Cerebellar cortex (tissue), 1 donor: ENCODE data around the gene PIP5KL1.
"Not testable (repeated sequence)": the region's sequence is repeated elsewhere in the genome, so short reads cannot be mapped to it uniquely, and the experiment has no call there.

Experiments
- DNase-seq: peaks from one replicate; pipeline ENCODE4 v3.0.0-alpha.2; 2015; ENCODE audit warnings: low spot score

PIP5KL1 gene

GRCh38 chr9:127893392-127893791, 37.2 kb downstream of the PIP5KL1 start:
- no peak for DNase-seq

GRCh38 chr9:127892831-127893230, 37.7 kb downstream of the PIP5KL1 start:
- DNase-seq = no peak

GRCh38 chr9:127890053-127890452, 40.5 kb downstream of the PIP5KL1 start:
- no peak for DNase-seq

GRCh38 chr9:127887792-127888191, 42.8 kb downstream of the PIP5KL1 start:
- no peak for DNase-seq

GRCh38 chr9:127886401-127886972, 44.1 kb downstream of the PIP5KL1 start:
- DNase-seq = peak; percentile 67

- no peak for DNase-seq
Measured at GRCh38 chr9:127885508-127886281, 44.9 kb downstream of the PIP5KL1 start.

- no peak for DNase-seq
Measured at GRCh38 chr9:127884976-127885490, 45.5 kb downstream of the PIP5KL1 start.

- DNase-seq = no peak
Measured at GRCh38 chr9:127884427-127884911, 46.1 kb downstream of the PIP5KL1 start.

- DNase-seq = no peak
Measured at GRCh38 chr9:127883959-127884358, 46.6 kb downstream of the PIP5KL1 start.

- DNase-seq = not testable (repeated sequence)
Measured at GRCh38 chr9:127881715-127882114, 48.9 kb downstream of the PIP5KL1 start.

GRCh38 chr9:127880143-127880542, 50.4 kb downstream of the PIP5KL1 start:
- DNase-seq = no peak

- no peak for DNase-seq
Measured at GRCh38 chr9:127878652-127879390, 51.8 kb downstream of the PIP5KL1 start.

GRCh38 chr9:127878001-127878651, 52.5 kb downstream of the PIP5KL1 start:
- peak; percentile 57 for DNase-seq

- peak; percentile 77 for DNase-seq
Measured at GRCh38 chr9:127877566-127877998, 53.0 kb downstream of the PIP5KL1 start, which contains the start of gene AK1. AK1 (minus strand) TSS chr9:127877675; CDS start chr9:127874617, 3,058 bp downstream.

- DNase-seq = no peak
Measured at GRCh38 chr9:127876764-127877562, 53.6 kb downstream of the PIP5KL1 start.

- DNase-seq = no peak
Measured at GRCh38 chr9:127876026-127876763, 54.4 kb downstream of the PIP5KL1 start.

GRCh38 chr9:127875306-127875966, 55.1 kb downstream of the PIP5KL1 start:
- DNase-seq = no peak

GRCh38 chr9:127874301-127875221, 56.0 kb downstream of the PIP5KL1 start:
- DNase-seq = no peak

- DNase-seq = peak; percentile 89
Measured at GRCh38 chr9:127873886-127874285, 56.7 kb downstream of the PIP5KL1 start.
